Upper lobe of left lung (tissue), 4 donors: ENCODE data around the gene TMEM79.
"Not testable (repeated sequence)": the region's sequence is repeated elsewhere in the genome, so short reads cannot be mapped to it uniquely, and the experiment has no call there.

Experiments used
- CTCF ChIP-seq, 6 experiments: fragments of 450-650 bp in 4 of 6; fragments of 200-600 bp in 2 of 6; sonication (generic) in 2 of 6; IDR thresholded peaks; one replicate each; pipeline ENCODE4 v1.5.1; 2016 to 2019; ENCODE audit warnings: antibody characterized with exemption in 6 of 6
- EP300 ChIP-seq, 4 donors: sonication (generic); formaldehyde crosslinking; IDR thresholded peaks; one replicate each; pipeline ENCODE4 v1.5.1; 2017; ENCODE audit warnings: antibody characterized with exemption in 4 of 4, control low read depth in 2 of 4
- POLR2A ChIP-seq, 4 donors: fragments of 450-650 bp; IDR thresholded peaks; one replicate each; pipeline ENCODE4 v1.5.1; 2016 to 2017; ENCODE audit warnings: antibody characterized with exemption in 4 of 4, mild to moderate bottlenecking in 2 of 4
- POLR2AphosphoS5 ChIP-seq, 2 donors: sonication (generic); formaldehyde crosslinking; IDR thresholded peaks; one replicate each; pipeline ENCODE4 v1.5.1; 2017; ENCODE audit warnings: antibody characterized with exemption in 2 of 2

GRCh38 chr1:156323179-156323578 lies 39.1 kb downstream of the TMEM79 start:
- TF ChIP-seq CTCF, POLR2AphosphoS5, EP300, POLR2A (IDR thresholded peaks at IDR 0.05): not testable (repeated sequence)
